ENCODE data around the gene ARSI. TPM values are rescaled to one million over a fixed set of nuclear protein-coding genes. Genes with fewer than 3 reads are reported as not detected.

The ARSI gene
- total and polyA plus RNA-seq, 2 of the 13 experiments (the other 11 are each of a cell fraction or from before 2014, with no cell fraction given) = 4.2 to 33.9 TPM

GRCh38 chr5:150258130-150258529, 44.6 kb downstream of the ARSI start (continued):
- TF ChIP-seq NFRKB (IDR thresholded peaks at IDR 0.05) = no peak
- TF ChIP-seq HMGXB3 (CRISPR knock-in tag; IDR thresholded peaks at IDR 0.05; ENCODE audit: borderline replicate concordance) = no peak
- TF ChIP-seq KDM1A (CRISPR knock-in tag; IDR thresholded peaks at IDR 0.05) = no peak
- no peak for TF ChIP-seq KLF6 (CRISPR knock-in tag; IDR thresholded peaks at IDR 0.05)
- no peak for TF ChIP-seq ZC3H4 (CRISPR knock-in tag; IDR thresholded peaks at IDR 0.05; ENCODE audit: borderline replicate concordance)
- TF ChIP-seq EZH2 (conservative IDR thresholded peaks at IDR 0.05; ENCODE audit: low read depth, low read length) = no peak

- intact Hi-C loops (cut with micrococcal nuclease; ENCODE audit: unreplicated experiment) = no loop called here
- Histone ChIP-seq H3K27me3 (ENCODE audit: control insufficient read depth in 1 of 2, insufficient read depth in 2 of 2, low read length in 2 of 2) (peaks cover 0 to 18% of the 10 kb centered on the region in 2 experiments; a peak in 3 of 5 replicates), H3K4me3 (replicated peaks in 1 of 3; ENCODE audit: insufficient read depth in 1 of 3, low read depth in 2 of 3, low read length in 3 of 3) (no peak overlapping the region), H3K27ac (ENCODE audit: extremely low read length, insufficient read depth, low read length) (no peak overlapping the region), H2AFZ (ENCODE audit: low read length) (no peak overlapping the region), H3K4me2 (ENCODE audit: low read depth, low read length) (no peak overlapping the region), H3K9me3 (ENCODE audit: low read length) (no peaks in the 10 kb centered on the region), H3K36me3 (replicated peaks in 1 of 2; ENCODE audit: control insufficient read depth in 1 of 2, insufficient read depth in 2 of 2, low read length in 2 of 2) (no peaks in the 10 kb centered on the region), H3K9ac (ENCODE audit: insufficient read depth, low read depth, low read length) (no peak overlapping the region), H3K4me1 (ENCODE audit: insufficient read depth, low read length) (peaks cover 61% of the 10 kb centered on the region), H3K79me2 (ENCODE audit: insufficient read depth, low read length) (no peaks in the 10 kb centered on the region), H4K20me1 (ENCODE audit: insufficient read depth, low read length) (no peaks in the 10 kb centered on the region)
- TF ChIP-seq, protein P1, sequence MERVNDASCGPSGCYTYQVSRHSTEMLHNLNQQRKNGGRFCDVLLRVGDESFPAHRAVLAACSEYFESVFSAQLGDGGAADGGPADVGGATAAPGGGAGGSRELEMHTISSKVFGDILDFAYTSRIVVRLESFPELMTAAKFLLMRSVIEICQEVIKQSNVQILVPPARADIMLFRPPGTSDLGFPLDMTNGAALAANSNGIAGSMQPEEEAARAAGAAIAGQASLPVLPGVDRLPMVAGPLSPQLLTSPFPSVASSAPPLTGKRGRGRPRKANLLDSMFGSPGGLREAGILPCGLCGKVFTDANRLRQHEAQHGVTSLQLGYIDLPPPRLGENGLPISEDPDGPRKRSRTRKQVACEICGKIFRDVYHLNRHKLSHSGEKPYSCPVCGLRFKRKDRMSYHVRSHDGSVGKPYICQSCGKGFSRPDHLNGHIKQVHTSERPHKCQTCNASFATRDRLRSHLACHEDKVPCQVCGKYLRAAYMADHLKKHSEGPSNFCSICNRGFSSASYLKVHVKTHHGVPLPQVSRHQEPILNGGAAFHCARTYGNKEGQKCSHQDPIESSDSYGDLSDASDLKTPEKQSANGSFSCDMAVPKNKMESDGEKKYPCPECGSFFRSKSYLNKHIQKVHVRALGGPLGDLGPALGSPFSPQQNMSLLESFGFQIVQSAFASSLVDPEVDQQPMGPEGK (CRISPR knock-in tag; IDR thresholded peaks at IDR 0.05) = 0 out of 2 replicates have a peak, but pooled peaks have one; percentile 11
- TF ChIP-seq SP5 (CRISPR knock-in tag; IDR thresholded peaks at IDR 0.05; ENCODE audit: borderline replicate concordance, low read depth) = peak; percentile 33; the same call in 1 of the 2 replicates
- no peak for TF ChIP-seq ZNF136 (CRISPR knock-in tag; IDR thresholded peaks at IDR 0.05; ENCODE audit: low read depth)
- no peak for FAIRE-seq
- ChIA-PET CTCF (ENCODE audit: low intra/inter-chr PET ratio, low total read pairs) (no interaction called here), POLR2A (no interaction called here)
- WGBS (ENCODE audit: low lambda C conversion rate) = 3% methylated on average over 4 of the region's 11 CpGs
- in situ Hi-C loops (cut with HindIII; ENCODE audit: extremely low pct_ligation_motif_present, low pct_unique_long_range_greater_than_20kb) = no loop called here
- no peak for DNase-seq (ENCODE audit: low spot score)
- no TSS peak for BruUV-seq (replicated peaks)
- no peak; the same call in 2 of the 3 replicates for ATAC-seq
Observed at GRCh38 chr5:150257424-150257823, 45.3 kb downstream of the ARSI start.
